SK-N-MC (cell line): ENCODE data around the gene KCTD18.

Source experiments
- DNase-seq: peaks from one replicate; pipeline ENCODE4 v3.0.0-alpha.2; 2011; ENCODE audit warnings: low read depth, low spot score
- H3K27ac ChIP-seq: fragments of 200-600 bp; sonication (generic); 2 replicates; pipeline ENCODE4 v1.5.1; 2016; ENCODE audit warnings: mixed run types
- H3K36me3 ChIP-seq: fragments of 200-600 bp; sonication (generic); 2 replicates; pipeline ENCODE4 v1.6.1; 2017; ENCODE audit warnings: antibody characterized with exemption, low read length, mixed read lengths; ENCODE audit not compliant: insufficient read depth
- H3K4me3 ChIP-seq: fragments of 200-600 bp; sonication (generic); 2 replicates; pipeline ENCODE4 v1.5.1; 2016
- H3K9ac ChIP-seq: fragments of 200-600 bp; sonication (generic); 2 replicates; pipeline ENCODE4 v1.8.0; 2017; ENCODE audit warnings: mixed run types, mixed read lengths; ENCODE audit not compliant: insufficient read length
- H3K9me3 ChIP-seq: fragments of 200-600 bp; sonication (generic); 2 replicates; pipeline ENCODE4 v1.6.1; 2017; ENCODE audit warnings: low read depth, mild to moderate bottlenecking, antibody characterized with exemption, low read length, moderate library complexity, mixed read lengths
- EZH2 ChIP-seq: fragments of 200-600 bp; sonication (generic); IDR thresholded peaks from one replicate; pipeline ENCODE4 v1.6.1; 2017; ENCODE audit warnings: antibody characterized with exemption
- FOXP2 ChIP-seq: optimal IDR thresholded peaks from 2 replicates; pipeline ENCODE3; 2011; ENCODE audit warnings: mild to moderate bottlenecking, moderate library complexity; ENCODE audit not compliant: insufficient read depth; ENCODE audit errors: extremely low read length, control extremely low read depth
- POLR2AphosphoS5 ChIP-seq: IDR thresholded peaks from 2 replicates; pipeline ENCODE4 v1.6.1; 2012; ENCODE audit warnings: mild to moderate bottlenecking, low read depth, low read length, borderline replicate concordance

KCTD18 gene

DNA sequence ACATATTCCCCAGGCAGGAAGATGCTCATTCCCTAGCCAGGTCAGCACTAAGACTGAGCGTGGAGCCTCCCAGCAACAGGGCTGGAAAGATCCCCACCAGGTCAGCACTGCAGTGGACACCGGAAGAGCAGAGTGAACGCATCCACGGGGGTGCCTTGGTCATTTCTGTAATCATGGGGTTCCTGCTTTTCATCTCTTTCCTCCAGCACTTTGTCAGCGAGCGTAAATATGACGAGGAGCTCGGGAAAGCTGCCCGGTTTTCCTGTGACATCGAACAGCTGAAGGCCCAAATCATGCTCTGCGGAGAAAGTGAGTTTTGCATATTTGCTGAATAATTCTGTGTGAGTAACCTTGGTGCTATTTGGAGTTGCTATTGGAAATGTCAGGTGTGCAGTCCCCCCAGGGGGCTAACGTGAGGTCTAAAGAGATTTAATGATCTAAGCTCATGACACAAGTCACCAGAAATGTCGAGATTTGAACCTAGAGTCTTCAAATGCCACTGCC, 40.1 kb downstream of the KCTD18 start:
- no peak for TF ChIP-seq POLR2AphosphoS5
- no peak for TF ChIP-seq FOXP2
- no peak for TF ChIP-seq EZH2
- Histone ChIP-seq H3K27ac (no peak overlapping the region), H3K4me3 (no peak overlapping the region), H3K9me3 (no peaks in the 10 kb centered on the region), H3K9ac (no peak overlapping the region), H3K36me3 (peaks cover 4% of the 10 kb centered on the region; the same call in 1 of the 2 replicates)
- no peak for DNase-seq

DNA sequence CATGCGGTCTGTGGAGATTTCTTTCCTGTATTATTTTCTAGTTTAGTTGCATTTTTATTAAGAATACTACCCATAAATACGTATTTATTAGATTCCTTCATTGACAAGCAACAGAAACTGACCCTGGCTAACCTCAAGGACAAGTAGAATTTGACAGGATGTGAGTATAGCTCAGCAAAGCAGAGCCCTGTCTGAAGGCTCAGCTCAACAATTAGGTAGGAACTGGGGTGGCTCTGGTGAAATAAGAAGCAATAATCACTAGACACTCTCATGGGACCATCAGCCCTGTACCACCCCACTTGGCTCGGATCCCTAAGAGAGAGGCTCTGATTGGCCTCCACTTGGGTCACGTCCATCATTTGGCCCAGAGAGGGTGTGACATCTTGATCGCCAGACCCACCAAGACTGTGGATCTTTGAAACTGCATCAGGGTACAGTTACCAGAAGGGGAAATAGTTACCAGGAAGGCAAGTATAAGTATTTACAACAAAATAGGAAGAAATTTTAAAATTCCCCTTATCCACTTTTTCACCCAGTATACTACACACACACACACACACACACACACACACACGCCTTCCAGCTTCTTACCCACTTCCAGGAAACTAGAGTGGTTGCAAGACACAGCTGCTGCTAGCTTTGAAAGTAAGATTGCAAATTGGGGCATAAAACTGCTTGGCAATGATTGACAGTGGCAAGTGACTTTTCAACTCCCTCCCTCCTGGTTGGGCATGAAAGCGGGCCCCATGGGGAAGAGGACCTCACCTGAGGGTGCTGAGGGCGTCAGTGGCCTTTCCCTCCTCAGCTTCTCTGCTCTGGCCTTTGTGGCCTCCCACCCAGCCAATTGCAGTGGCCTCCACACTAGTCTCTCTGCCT, 41.8 kb downstream of the KCTD18 start:
- no peak for TF ChIP-seq EZH2
- TF ChIP-seq POLR2AphosphoS5 = no peak
- no peak for TF ChIP-seq FOXP2
- Histone ChIP-seq H3K9ac (no peak overlapping the region), H3K9me3 (no peaks in the 10 kb centered on the region), H3K36me3 (peaks cover 4% of the 10 kb centered on the region; the same call in 1 of the 2 replicates), H3K27ac (no peak overlapping the region), H3K4me3 (no peak overlapping the region)
- DNase-seq = no peak

GRCh38 chr2:200466425-200467418, 43.1 kb downstream of the KCTD18 start:
- H3K36me3 ChIP-seq = peaks cover 4% of the 10 kb centered on the region; the same call in 1 of the 2 replicates
- no peak for DNase-seq
- H3K4me3 ChIP-seq = no peak overlapping the region
- H3K27ac ChIP-seq = no peak overlapping the region
- TF ChIP-seq FOXP2 (no peak), EZH2 (no peak), POLR2AphosphoS5 (no peak)
- H3K9ac ChIP-seq = no peak overlapping the region
- no peaks in the 10 kb centered on the region for H3K9me3 ChIP-seq

- Histone ChIP-seq H3K4me3 (no peak overlapping the region), H3K9ac (no peak overlapping the region), H3K27ac (no peak overlapping the region), H3K36me3 (peaks cover 4% of the 10 kb centered on the region; the same call in 1 of the 2 replicates), H3K9me3 (no peaks in the 10 kb centered on the region)
- TF ChIP-seq POLR2AphosphoS5 = no peak
- TF ChIP-seq FOXP2 = no peak
- TF ChIP-seq EZH2 = no peak
- DNase-seq = no peak
These were observed 46.4 kb downstream of the KCTD18 start for GRCh38 chr2:200463452-200463851.

DNA sequence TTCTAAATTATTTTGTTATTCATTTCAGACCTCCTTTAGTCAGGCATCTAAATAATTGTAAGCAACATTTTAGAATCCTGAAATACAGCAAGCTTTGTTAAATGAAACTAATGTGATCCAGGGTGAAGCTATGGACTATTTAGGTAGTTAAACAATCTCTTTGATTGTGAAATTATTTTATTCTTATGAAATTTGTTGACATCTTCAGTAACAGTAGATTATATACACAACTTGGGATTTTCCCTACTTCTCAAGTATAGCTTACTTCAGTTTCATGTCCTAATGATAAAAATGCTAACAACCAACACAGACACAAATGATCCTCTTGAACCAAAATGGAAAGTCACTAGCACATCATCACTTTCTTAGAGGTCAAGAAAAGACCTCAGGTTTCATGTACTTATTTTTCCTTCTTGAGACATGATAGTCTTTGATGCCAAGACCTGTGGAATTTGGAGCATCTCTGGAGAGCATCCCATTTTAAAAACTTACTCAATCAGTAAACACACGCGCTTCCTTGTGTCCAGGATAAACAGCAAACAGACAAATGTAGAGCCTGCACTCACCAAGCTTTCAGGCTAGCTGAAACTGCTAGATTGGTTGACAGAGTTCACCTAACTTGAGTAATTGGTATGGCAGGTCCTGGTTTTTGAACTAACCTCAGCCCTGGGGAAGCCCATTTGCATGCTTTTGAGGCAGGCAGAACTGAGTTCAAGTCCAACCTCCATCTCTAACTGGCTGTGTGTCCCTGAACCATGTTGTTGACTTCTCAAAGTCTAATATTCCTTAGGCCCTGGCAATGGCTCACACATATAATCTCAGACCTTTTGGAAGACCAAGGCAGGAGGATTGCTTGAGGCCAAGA, 47.8 kb downstream of the KCTD18 start:
- Histone ChIP-seq H3K9ac (no peak overlapping the region), H3K27ac (no peak overlapping the region), H3K36me3 (no peaks in the 10 kb centered on the region)

GRCh38 chr2:200459101-200459500, 50.8 kb downstream of the KCTD18 start:
- H3K9ac ChIP-seq = no peak overlapping the region
- H3K27ac ChIP-seq = no peak overlapping the region
- no peaks in the 10 kb centered on the region for H3K36me3 ChIP-seq
- no peak overlapping the region for H3K4me3 ChIP-seq
- no peaks in the 10 kb centered on the region for H3K9me3 ChIP-seq
- TF ChIP-seq POLR2AphosphoS5 = no peak
- TF ChIP-seq FOXP2 = no peak
- no peak for TF ChIP-seq EZH2
- DNase-seq = no peak

More for the DNA sequence above, 47.8 kb downstream of the KCTD18 start:
- TF ChIP-seq POLR2AphosphoS5 = no peak
- DNase-seq = no peak
- H3K4me3 ChIP-seq = no peak overlapping the region
- H3K9me3 ChIP-seq = no peaks in the 10 kb centered on the region

DNA sequence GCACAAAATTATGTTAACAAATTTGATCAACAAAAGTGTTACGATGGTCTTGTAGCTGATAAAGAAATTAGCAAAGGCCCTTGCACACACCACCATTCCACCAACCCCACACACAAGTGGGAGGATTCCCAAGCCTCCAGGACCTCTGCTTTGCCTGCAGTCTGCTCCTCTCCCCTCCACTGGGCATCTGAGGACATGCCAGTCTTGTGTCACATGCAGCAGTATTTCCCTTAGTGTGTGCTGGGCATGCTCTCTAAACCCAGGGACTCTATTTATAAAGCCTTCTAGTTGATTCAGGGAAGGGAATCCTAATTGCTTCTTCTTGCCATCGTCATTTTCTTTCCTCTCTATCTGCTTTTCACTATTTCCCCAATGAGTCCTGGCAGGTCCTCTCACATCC, 53.3 kb downstream of the KCTD18 start:
- DNase-seq = no peak
- Histone ChIP-seq H3K9ac (no peak overlapping the region), H3K36me3 (no peaks in the 10 kb centered on the region), H3K9me3 (no peaks in the 10 kb centered on the region), H3K4me3 (no peak overlapping the region), H3K27ac (no peak overlapping the region)
- TF ChIP-seq EZH2 (no peak), FOXP2 (no peak)

DNA sequence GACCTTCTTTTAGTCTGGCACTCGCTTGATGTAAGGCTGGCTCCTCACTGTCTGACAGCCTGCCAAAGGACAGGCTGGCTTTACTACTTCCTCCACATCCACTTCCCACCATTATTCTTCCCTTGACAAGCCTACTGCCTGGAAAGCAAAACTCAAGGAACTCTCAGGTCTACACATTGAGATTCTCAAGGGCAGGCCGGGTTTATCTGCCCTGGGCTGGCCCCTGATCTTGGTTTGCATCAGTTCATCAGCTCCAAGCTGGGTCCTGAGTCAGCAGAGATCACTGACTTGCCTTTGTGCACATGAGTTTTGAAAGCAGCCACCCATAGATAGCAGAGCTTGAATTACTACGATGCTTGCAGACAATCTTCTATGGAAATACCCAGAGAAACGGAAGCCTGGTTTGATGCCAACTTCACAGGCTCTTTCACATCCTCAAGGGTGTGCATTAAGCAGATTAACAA, 53.9 kb downstream of the KCTD18 start:
- DNase-seq = no peak
- no peaks in the 10 kb centered on the region for H3K36me3 ChIP-seq
- H3K9ac ChIP-seq = no peak overlapping the region
- no peaks in the 10 kb centered on the region for H3K9me3 ChIP-seq
- TF ChIP-seq EZH2 (no peak), FOXP2 (no peak), POLR2AphosphoS5 (no peak)
- no peak overlapping the region for H3K27ac ChIP-seq
- H3K4me3 ChIP-seq = no peak overlapping the region
